PFSK-1 (cell line): ENCODE measurements around the gene C1orf87.

ENCODE experiments used
- FOXP2 ChIP-seq: optimal IDR thresholded peaks from 2 replicates; pipeline ENCODE3; 2011; ENCODE audit warnings: borderline replicate concordance, control low read depth, inconsistent platforms; ENCODE audit not compliant: insufficient read depth; ENCODE audit errors: extremely low read length, extremely low read depth
- POLR2AphosphoS5 ChIP-seq: IDR thresholded peaks from 2 replicates; pipeline ENCODE4 v1.6.1; 2012; ENCODE audit warnings: low read depth, mild to moderate bottlenecking, control low read depth, low read length, moderate library complexity
- SIN3A ChIP-seq: IDR thresholded peaks from 2 replicates; pipeline ENCODE4 v1.6.1; 2012; ENCODE audit warnings: mild to moderate bottlenecking, low read length, moderate library complexity, borderline replicate concordance; ENCODE audit not compliant: insufficient read depth
- TAF1 ChIP-seq: IDR thresholded peaks from 2 replicates; pipeline ENCODE4 v1.6.1; 2012; ENCODE audit warnings: low read length, control low read depth, borderline replicate concordance; ENCODE audit not compliant: insufficient read depth
- TF ChIP-seq, protein P1 (sequence below), 2 experiments: IDR thresholded peaks; 2 replicates each; pipeline versions ENCODE4 v1.6.1 to v1.8.0; 2011 to 2012; ENCODE audit warnings: low read depth in 2 of 2, low read length in 2 of 2, control low read depth in 1 of 2, inconsistent platforms in 1 of 2, mild to moderate bottlenecking in 1 of 2, moderate library complexity in 1 of 2; ENCODE audit not compliant: insufficient read depth in 1 of 2

C1orf87 gene

DNA sequence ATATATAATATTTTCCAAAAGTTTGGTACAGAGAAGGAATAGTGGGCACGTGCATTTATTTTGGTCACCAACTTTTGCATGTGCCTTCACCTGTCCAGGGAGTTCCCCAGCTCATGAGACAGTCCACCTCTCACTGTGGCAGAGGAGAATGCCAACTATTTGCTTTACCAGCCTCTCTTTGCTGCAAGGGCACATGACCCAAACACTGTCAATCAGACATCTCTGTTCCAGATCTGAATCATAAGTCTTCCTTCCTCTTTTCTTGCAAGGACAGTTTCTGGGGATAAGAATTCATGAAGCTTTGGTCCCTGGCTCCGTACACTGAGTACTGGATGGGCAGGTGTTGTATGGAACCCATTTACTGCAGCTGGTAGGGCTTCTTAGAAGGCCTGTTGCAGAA is 38.6 kb downstream of the C1orf87 start:
- TF ChIP-seq, protein P1, sequence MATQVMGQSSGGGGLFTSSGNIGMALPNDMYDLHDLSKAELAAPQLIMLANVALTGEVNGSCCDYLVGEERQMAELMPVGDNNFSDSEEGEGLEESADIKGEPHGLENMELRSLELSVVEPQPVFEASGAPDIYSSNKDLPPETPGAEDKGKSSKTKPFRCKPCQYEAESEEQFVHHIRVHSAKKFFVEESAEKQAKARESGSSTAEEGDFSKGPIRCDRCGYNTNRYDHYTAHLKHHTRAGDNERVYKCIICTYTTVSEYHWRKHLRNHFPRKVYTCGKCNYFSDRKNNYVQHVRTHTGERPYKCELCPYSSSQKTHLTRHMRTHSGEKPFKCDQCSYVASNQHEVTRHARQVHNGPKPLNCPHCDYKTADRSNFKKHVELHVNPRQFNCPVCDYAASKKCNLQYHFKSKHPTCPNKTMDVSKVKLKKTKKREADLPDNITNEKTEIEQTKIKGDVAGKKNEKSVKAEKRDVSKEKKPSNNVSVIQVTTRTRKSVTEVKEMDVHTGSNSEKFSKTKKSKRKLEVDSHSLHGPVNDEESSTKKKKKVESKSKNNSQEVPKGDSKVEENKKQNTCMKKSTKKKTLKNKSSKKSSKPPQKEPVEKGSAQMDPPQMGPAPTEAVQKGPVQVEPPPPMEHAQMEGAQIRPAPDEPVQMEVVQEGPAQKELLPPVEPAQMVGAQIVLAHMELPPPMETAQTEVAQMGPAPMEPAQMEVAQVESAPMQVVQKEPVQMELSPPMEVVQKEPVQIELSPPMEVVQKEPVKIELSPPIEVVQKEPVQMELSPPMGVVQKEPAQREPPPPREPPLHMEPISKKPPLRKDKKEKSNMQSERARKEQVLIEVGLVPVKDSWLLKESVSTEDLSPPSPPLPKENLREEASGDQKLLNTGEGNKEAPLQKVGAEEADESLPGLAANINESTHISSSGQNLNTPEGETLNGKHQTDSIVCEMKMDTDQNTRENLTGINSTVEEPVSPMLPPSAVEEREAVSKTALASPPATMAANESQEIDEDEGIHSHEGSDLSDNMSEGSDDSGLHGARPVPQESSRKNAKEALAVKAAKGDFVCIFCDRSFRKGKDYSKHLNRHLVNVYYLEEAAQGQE (IDR thresholded peaks at IDR 0.05; ENCODE audit: insufficient read depth in 1 of 2, low read depth in 2 of 2, low read length in 2 of 2), result no peak
- TF ChIP-seq FOXP2, result no peak
- TF ChIP-seq SIN3A, result no peak
- TF ChIP-seq POLR2AphosphoS5, result no peak
- no peak for TF ChIP-seq TAF1

DNA sequence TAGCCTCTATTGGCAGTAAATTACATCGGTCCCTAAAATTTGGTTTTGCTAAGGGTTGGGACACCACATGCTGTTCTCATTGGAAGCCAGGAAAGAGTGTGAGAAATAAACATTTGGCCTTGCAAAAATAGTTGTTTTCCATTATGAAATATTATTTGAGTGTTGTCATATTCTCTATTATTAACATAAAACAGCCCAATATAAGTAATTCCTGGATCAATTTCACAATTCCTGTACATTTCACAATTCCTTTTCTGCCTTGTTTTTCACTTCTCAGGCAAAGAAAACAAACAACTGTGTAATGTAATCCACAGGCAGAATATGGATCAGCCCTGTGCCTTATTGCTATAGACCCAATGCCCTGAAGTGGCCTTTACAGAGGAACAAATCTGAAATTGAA is 40.5 kb downstream of the C1orf87 start:
- TF ChIP-seq, protein P1 (IDR thresholded peaks at IDR 0.05; ENCODE audit: insufficient read depth in 1 of 2, low read depth in 2 of 2, low read length in 2 of 2), result no peak
- TF ChIP-seq SIN3A, result no peak
- TF ChIP-seq FOXP2, result no peak
- no peak for TF ChIP-seq POLR2AphosphoS5
- no peak for TF ChIP-seq TAF1

DNA sequence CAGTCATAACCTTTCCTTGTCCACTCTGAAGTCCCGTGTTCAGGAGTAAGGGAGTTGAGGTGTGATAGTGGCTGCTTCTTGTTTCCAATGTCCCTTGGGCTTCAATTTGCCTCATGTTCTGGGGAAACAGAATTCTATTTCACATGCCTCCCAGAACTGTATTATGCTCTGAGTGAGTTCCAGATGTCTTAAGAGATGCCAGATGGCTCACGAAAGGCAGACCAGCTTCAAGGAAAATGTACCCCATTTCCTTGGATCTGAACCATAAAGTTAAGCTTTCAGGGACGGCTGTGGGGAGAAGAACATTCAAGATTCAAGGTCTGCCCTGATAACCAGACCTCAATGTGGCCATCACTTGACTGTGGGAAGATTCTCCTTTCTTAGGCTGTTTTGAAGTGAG is 42.4 kb downstream of the C1orf87 start:
- TF ChIP-seq FOXP2 (no peak), SIN3A (no peak), POLR2AphosphoS5 (no peak), TAF1 (no peak)
- TF ChIP-seq, protein P1 (IDR thresholded peaks at IDR 0.05; ENCODE audit: insufficient read depth in 1 of 2, low read depth in 2 of 2, low read length in 2 of 2), result no peak

DNA sequence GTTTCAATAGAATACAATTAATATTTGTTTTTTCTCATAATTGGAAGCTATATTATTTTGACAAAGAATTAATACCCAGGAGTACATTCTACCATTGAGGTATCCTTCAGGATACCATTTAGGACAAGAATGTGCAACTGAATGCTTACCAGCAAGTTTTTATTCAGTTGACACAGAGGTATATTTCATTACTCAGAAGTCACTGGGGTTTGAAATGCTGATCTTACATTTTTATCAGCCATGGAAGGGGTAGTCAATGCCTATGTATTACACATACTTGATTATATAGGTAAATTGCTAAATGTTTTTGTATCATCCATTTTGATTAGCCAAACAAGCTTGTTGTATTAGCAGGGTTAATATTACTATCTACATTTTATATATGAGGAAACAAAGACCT is 48.0 kb downstream of the C1orf87 start:
- TF ChIP-seq FOXP2, result no peak
- no peak for TF ChIP-seq TAF1
- TF ChIP-seq POLR2AphosphoS5, result no peak
- no peak for TF ChIP-seq SIN3A
- TF ChIP-seq, protein P1 (IDR thresholded peaks at IDR 0.05; ENCODE audit: insufficient read depth in 1 of 2, low read depth in 2 of 2, low read length in 2 of 2), result no peak

DNA sequence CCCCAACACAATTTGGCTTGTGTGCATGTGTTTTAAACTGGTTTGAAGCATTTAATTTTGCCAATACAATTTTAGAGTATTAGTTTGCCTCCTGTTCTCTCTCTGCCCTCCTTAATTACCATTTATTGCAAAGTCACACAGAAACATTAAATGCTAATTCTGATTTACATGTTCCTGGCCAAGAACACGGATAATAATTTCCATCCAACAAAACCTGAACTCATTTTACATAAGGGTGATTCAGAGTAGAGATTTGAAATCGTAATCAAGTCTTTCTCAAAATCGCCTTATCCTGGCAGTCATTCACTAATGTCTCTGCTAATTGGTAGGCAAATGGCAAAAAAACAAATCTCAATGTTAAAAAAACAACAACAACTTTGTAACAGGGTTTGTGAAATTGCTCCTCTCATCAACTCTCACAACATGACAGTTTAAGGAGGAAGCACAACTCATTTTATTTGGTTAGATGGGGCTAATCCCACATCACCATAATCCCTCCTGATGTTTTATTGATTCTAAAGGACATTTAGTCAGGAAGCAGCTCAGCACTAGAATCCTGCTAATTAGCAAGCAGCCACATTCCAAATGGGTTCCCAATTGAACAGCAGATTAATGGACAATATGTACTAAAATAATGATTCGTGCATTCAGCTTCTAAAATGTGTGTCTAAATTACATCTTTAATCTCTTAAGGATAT is 55.9 kb downstream of the C1orf87 start:
- TF ChIP-seq TAF1 (no peak), SIN3A (no peak), POLR2AphosphoS5 (no peak), FOXP2 (no peak)
- TF ChIP-seq, protein P1 (IDR thresholded peaks at IDR 0.05; ENCODE audit: insufficient read depth in 1 of 2, low read depth in 2 of 2, low read length in 2 of 2), result no peak
